Cardiac ventricle fibroblast (primary cell): ENCODE data around the gene SIGLEC9. TPM values are rescaled to one million over a fixed set of nuclear protein-coding genes. Genes with fewer than 3 reads are reported as not detected.

ENCODE experiments used
- total RNA-seq: library from RNA; depleted of rRNA; stranded (reverse); fragments of >200 nt; gene quantifications from 2 replicates; pipeline ENCODE4 v1.2.3, GENCODE V29; 2015

The SIGLEC9 gene
- total RNA-seq: not detected in 2 replicates

DNA sequence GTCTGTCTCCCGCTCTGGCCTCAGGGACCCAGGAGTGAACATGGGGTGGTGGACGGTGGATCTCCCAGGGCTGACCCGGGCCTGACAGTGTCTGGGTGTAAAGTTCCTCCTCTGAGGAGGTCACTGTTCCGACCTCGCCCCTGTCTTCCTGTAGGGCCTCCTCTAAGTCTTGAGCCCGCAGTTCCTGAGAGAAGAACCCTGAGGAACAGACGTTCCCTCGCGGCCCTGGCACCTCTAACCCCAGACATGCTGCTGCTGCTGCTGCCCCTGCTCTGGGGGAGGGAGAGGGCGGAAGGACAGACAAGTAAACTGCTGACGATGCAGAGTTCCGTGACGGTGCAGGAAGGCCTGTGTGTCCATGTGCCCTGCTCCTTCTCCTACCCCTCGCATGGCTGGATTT, at the start of gene SIGLEC9:
TSS of gene SIGLEC9 (plus strand) at position 178 of the 400 bp plus-strand sequence. CDS start at position 247, 69 bp downstream.

DNA sequence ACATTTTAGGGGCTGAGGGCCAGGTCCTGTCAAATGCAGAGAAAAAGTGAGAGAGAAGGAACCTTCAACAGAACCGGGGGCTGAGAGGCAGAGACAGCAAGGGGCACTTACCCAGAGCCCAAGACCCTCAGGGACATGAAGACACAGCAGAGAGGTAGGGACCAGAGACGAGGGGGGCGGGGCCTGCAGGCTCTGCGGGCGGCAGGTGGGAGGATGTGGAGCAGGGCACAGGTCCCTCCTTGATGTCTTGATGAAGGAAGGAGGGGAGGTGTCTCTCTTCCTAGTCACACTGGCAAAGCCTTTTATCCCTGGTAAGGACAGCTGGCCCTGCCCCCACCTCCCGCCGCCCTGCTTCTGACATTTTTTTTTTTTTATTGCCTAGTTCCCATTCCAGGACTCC, 42.1 kb upstream of the SIGLEC9 start, which contains the start of gene KLK14:
TSS of gene KLK14 (minus strand) at position 277 of the 400 bp plus-strand sequence. CDS start at position 4, 273 bp downstream.

GRCh38 chr19:51108066-51108804, 16.5 kb upstream of the SIGLEC9 start, which contains the start of gene CTU1:
CTU1 (minus strand) TSS chr19:51108409; CDS start chr19:51104569, 3,840 bp downstream.

DNA sequence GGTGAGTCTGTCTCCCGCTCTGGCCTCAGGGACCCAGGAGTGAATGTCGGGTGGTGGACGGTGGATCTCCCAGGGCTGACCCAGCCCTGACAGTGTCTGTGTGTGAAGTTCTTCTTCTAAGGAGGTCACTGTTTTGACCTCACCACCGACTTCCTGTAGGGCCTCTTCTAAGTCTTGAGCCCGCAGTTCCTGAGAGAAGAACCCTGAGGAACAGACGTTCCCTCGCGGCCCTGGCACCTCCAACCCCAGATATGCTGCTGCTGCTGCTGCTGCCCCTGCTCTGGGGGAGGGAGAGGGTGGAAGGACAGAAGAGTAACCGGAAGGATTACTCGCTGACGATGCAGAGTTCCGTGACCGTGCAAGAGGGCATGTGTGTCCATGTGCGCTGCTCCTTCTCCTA, 17.4 kb downstream of the SIGLEC9 start, which contains the start of gene SIGLEC7:
TSS of gene SIGLEC7 (plus strand) at position 183 of the 400 bp plus-strand sequence. CDS start at position 252, 69 bp downstream.

Other genes starting within 250 kb of the SIGLEC9 start
- not detected in 2 replicates for gene KLK4, start 213.5 kb upstream of the SIGLEC9 start, total RNA-seq
- not detected in 2 replicates for gene KLK5, start 171.9 kb upstream of the SIGLEC9 start, total RNA-seq
- not detected in 2 replicates for gene KLK6, start 155.3 kb upstream of the SIGLEC9 start, total RNA-seq
- not detected in 2 replicates for gene KLK7, start 141.0 kb upstream of the SIGLEC9 start, total RNA-seq
- not detected in 2 replicates for gene KLK8, start 123.3 kb upstream of the SIGLEC9 start, total RNA-seq
- 1.8 TPM in 1 of 2 replicates, not detected in the other for gene KLK10, start 105.2 kb upstream of the SIGLEC9 start, total RNA-seq
- not detected in 2 replicates for gene KLK11, start 98.3 kb upstream of the SIGLEC9 start, total RNA-seq
- gene KLK12, start 89.9 kb upstream of the SIGLEC9 start, total RNA-seq: not detected in 2 replicates
- gene KLK13, start 59.8 kb upstream of the SIGLEC9 start, total RNA-seq: 0.19 TPM in 1 of 2 replicates, not detected in the other
- gene KLK14, start 42.0 kb upstream of the SIGLEC9 start, total RNA-seq: not detected in 2 replicates
- 14.0 and 18.0 TPM in 2 replicates for gene CTU1, start 16.5 kb upstream of the SIGLEC9 start, total RNA-seq
- gene SIGLEC7, start 17.4 kb downstream of the SIGLEC9 start, total RNA-seq: not detected in 2 replicates
- gene CD33, start 100.2 kb downstream of the SIGLEC9 start, total RNA-seq: not detected in 2 replicates
- gene SIGLECL1, start 126.2 kb downstream of the SIGLEC9 start, total RNA-seq: not detected in 2 replicates
- gene IGLON5, start 186.7 kb downstream of the SIGLEC9 start, total RNA-seq: 0.44 and 0.62 TPM in 2 replicates
- 0.31 and 0.98 TPM in 2 replicates for gene VSIG10L, start 217.2 kb downstream of the SIGLEC9 start, total RNA-seq
- gene ETFB, start 241.5 kb downstream of the SIGLEC9 start, total RNA-seq: 183 and 207 TPM in 2 replicates
- gene CLDND2, start 244.1 kb downstream of the SIGLEC9 start, total RNA-seq: not detected in 2 replicates
- gene NKG7, start 247.7 kb downstream of the SIGLEC9 start, total RNA-seq: not detected in 2 replicates